GM21447 (cell line): ENCODE data around the gene CEP63.

Experiments used
- ATAC-seq: cut with Tn5 transposase; IDR thresholded peaks from one replicate; pipeline ENCODE4 v1.9.1; 2021; ENCODE audit not compliant: unreplicated experiment

CEP63 gene

DNA sequence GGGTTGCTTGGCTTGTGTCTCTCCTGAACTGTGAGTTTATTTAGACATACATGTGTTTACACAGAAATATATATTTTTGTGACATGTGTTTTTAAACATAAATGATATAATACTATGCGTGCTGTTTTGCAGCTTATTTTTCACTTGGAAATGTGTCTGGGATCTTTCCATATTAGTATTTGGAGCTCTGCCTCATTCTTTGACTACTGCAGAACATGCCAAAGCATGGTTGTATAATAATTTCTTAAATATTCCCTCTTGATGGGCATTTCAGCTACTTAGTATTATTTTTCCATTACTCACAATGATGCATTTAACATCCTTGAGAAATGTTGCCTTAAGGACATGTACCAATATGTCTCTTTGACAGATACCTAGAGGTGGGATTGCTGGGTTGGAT lies 19.5 kb upstream of the CEP63 start:
- no peak for ATAC-seq

DNA sequence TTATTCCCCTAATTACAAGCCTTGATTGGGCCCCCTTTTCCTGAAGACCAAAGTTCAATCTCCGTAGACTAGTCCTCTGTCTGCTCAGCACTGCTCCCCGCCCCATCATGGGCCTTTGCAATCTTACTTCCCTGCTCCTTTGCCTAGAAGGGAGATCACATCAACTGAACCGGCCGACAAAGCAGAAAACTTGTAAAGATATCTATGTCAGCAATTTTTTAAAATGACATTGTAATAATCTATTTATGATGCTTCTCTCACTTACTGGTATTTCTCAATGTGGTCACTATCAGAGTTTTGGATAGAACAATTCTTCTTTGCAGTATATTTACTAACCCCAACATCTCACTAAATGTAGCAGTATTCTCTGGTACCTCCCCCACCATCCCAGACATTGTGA lies 17.3 kb upstream of the CEP63 start:
- ATAC-seq: no peak

DNA sequence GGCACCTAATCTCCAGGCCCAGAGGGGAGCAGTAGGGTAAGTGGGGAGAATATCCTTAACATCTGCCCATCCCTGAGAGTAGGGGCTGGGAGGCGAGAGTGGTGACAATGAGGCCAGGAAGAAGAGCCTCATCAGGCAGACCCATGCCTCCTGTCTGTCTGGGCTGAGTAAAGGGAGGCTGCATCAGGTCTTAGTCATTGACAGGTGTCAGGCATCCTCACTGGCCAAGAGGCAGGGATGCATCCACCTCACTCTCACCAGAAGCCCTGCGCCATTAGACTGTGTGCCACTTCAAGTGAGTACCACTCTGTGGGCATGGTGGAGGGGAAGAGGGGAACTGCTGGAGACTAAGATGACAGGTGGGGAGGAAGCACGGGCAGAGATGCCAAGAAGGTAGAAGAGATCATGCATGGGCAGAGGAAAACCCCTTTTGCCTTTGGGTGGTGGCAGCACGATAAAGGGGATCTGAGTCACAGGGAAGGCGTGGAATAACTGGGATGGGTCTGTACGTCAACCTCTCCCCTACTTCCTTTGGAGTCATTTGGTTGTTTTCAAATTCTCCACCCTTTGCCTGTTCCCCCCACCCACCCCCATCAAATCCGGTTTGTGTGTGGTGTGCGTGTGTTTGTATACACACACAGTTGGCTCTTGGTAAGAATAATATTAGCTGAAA lies 14.2 kb upstream of the CEP63 start:
- no peak for ATAC-seq

DNA sequence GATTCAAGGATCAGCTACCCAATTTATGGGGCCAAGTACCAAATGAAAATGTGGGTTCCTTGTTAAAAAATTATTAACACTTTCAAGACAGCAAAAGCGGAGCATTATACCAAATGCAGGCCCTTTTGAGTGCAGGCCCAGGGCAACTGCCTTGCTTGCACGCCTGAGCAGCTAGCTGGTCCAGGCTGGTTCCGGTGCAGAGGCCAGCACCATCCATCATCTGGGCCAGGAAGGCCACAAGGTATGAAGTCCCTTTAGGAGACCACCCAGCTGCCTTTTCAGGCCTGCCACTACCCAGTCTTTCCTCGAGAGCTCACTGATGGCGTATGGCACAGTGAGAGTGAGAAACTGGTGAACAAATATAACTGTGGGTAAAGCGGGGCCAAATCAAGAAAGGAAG lies 13.0 kb upstream of the CEP63 start:
- ATAC-seq: no peak

DNA sequence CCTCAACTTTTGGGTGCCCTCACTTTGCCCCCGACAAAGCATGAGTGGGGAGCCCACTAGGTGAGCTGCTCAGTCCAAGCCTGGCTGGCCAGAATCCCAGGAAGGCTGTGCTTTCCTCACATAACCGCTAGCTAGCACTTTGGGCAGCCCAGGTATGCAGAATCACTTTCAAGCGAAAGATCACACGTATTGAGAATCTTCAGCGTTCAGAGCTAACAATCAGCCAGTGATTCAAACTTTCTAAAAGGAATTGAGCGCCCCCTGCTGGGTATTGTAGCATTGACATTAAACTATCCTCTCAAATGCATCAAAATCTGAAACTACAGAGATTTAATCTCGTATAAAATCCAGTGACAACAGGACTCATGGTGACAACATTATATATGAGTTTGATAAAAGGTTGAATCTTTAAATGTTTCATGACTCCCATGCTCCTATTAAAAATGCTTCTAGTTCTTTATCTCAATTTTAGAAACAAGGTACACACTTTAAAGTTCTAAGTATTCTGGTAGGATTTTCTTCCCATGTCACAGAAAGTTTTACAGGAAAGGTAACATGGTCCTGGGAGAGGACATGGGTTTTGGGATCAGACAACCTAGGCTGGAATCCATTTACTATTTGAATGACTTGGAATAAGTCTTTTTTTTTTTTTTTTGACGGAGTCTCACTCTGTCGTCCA lies 11.8 kb upstream of the CEP63 start:
- no peak for ATAC-seq

DNA sequence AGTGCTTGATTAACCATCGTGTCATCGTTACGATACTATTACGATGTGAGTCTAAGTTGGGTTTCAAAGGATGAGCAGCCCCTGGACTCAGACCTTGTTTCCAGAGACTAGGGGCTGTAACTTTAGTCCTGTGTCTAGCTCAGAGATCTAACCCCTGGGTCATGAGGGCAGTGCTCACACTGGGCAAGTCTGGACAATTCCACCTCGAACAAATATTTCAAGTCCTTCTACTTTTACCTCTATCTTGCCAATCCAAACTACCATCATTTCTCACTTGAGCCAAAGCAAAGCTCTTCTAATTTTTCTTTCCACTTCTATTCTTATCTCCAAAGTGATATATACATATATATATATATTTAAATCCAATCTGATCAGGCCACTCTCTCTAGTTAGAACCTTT lies 10.9 kb upstream of the CEP63 start:
- ATAC-seq: no peak

DNA sequence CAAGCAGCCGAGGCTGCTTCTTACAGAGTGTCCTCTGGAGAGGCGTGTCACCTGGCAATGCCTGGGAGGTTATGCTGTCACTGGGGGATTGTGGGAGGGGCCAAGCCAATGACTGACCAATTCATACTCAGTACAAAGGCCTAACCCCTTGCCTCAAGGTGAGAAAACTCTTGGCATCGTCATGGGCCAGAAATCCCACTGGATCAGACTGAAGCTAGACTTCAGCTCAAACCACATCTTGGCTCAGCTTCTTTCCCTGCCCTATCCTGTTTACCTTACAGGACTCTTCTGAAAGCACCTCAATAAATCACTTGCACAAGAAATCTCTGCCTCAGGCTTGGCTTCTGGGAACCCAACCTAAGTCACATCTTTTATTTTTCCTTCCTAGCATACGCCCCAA lies 9.6 kb upstream of the CEP63 start:
- no peak for ATAC-seq

DNA sequence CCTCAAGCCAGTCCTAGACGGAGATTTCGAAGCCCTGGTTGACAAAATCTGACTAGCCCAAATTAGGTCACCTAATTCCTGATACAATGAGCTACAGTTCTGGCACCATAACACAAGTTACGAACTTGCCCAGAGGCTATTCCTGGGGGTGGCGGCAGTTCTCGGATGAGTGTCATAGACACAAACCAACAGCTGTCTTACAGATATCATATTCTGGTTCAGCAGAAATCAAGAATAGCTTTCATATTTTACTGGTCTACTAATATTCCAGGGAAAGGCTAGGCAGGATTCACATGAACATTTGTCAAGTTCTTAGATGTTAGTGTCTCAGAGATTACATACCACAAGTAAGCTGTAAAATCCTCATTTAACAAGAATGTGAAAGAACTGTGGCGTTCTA lies 8.9 kb upstream of the CEP63 start:
- no peak for ATAC-seq

DNA sequence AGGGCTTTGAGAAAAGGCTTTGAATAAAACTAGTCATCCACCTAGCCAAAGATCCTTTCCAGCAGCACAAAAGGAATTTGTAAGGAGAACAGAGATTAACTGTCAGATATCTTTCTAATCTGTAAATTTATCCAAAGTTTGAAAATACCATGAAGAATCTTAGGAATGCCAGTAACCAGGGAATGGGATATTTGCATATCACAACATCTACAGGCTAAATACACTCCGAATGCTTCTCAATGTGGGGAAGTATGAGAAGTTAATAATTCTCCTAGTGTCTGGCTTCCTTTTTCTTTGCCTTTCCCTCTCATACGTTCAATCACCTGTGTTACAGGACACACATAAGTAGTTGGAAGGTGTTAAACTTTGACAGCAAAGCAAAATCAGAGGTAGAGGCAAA lies 7.9 kb upstream of the CEP63 start:
- no peak for ATAC-seq

DNA sequence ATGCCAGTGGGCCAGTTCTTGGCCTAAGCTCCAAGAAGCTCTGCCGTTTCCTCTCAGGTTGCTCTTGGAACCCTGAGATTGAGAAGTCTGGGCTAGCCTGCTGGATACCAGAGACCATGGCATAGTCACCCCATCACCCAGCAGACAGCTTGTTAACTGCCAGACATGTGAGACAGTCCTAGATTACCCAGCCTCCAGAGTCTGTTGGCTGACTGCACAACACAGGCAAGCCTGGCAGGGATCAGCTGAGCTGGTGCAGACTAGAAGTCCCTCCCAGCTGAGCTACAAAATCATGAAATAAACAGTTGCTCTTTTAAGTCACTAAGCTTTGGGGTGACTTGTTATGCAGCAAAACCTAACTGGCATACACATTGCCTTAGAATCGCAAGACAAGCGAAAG lies 5.3 kb upstream of the CEP63 start:
- ATAC-seq: no peak

DNA sequence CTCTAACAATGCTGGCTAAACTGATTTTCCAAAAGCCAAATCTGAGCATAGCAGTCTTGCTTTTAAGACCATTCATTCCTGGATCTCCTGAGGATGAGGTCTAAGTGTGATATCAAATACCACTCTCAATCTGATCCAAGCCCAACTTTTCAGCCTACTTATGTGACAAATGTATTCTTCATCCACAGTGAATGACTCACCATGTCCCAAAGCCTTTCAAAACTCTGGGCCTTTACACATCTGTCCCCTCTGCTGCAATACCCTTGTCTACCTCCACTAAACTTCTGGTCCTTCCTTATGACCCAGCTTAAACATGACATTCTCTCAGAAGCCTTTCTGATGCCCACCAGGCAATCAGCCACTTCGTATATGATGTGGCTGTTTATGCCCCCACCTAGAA lies 4.7 kb upstream of the CEP63 start:
- no peak for ATAC-seq

DNA sequence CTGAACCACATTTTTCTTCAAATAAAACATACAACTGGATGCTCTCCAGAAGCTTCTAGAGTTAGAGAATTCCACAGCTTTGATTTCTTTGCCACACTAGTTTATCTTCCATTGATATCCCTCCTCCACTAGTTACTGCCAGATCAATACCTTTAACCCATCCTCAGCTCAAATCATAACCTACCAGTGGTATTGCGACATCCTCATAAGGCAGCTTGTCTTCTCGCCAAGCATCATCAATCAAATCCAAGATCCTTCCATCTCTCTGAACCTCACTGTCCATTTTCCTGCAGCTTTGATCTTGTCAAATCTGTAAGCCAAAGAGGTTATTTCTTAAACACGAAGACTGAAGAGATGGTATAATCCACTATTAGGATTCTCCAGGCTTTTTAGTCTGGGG lies 3.2 kb upstream of the CEP63 start:
- ATAC-seq: no peak

DNA sequence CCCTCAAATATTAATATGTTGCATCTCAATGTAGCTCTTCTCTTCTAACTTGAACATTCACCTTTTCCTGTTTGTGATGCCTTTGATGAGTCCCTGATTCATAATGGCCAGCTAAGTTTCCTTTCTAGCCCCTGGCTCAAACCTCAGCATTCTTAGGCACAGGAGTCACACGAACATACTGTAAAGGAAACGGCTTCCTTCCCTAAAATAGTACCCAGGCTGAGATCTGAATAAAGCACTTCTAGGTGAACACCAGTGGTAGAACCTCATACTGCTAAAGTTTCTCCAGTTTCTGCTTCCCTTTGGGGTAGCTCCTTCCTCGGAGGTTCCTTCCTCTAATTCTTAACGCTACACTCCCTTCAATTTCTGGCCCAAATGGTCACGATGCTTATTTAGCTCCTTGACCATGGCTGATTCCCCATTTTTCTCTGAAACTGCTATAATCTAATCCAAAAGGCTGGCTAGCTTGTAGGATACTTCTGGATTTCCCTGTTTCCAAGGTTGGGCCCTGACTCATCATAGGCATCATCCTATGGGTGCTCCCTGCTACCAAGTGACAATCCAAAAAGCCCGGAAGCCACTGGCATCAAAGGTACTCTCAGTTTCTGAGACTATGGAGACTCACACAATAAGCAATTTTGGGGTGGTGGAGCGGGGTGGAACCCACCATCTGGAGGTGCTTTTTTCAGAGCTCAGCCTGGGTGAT lies 2.5 kb upstream of the CEP63 start:
- no peak for ATAC-seq

DNA sequence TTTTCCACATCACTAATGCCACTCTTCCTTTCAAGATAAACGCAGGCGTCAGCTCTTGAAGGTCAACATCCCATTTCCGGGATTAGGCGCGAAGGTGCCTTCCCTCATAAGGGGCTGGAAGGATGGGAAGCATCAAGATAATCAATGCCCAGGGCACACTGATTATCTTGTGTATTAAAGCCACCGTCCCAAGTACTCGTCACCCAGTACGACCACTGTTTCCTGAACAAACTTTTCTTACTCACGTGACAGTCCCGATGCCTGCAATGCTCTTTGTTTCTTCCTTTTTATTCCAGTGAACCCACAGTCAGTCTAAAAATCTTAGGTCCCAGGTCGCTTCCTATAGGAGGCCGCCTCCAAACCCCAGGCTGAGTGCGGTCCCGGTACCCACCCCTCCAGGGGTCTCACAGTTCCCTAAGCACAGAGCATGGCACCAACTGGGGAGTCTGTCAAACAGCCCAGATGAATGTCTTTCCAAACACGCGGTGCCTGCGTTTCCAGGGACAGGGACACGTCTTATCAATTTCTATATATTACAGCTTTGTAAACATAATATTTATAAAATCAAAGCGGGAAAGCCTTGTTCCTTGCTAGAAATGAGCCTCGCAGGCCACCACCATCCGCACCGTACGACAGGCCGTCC lies 661 bp upstream of the CEP63 start:
- no peak for ATAC-seq

DNA sequence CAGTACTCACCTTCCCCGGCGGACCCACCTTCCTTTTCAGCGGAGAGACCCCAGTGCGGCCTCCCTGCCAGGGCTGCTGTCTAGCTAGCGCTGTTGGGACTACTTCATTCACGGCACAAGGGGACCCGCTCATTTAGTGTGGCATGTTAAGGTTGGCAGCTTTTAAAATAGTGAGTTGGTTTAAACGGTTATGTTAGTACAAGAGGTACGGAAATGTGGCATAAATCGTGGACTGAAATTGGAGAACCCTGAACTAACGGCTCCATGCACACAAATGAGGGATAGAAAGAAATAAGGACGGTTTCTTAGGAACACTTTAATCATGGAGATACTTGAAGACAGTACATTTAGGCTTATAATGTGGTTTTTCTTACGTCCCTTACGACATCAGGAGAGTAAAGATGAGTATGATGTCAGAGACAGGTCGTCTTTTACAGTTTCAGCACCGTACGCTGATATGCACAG lies 752 bp downstream of the CEP63 start:
- peak; percentile 5 for ATAC-seq

DNA sequence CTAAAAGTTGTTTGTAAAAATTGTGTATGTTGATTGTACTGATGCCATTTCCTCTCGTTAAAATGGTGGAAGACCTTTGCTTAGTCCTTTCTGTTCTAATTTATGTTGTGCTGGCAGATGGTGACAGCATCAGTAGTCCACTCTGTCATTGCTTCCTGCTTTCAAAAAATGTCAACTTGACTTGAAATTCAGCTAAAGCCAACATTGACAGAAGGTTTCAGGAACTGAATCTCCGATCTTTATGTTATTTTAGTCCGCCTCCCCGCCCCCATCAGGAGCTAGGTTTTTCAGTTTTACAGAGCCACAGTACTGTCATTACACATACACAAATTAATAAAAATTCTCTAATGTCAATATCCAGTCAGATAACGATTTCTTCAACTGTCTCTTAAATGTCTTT lies 1.5 kb downstream of the CEP63 start:
- ATAC-seq: no peak

DNA sequence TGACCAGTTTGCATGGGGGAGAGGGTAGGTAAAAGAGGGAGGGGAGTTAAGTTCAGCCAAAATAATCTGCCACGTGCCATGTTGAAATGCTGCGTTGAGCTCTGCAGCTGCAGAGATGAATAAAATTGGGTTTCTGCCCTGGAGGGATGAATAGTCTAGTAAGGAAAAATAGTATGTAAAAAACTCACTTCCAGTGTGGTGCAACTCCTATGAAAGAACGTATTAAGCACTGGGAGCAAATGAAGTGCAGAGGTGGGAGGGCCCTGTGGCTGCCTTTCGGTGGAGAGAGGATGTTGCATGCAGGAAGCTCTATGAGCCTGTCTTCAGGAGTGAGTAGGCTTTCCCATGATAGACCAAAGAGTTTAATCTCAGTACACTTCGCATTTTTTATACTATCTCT lies 8.6 kb downstream of the CEP63 start:
- ATAC-seq: no peak

DNA sequence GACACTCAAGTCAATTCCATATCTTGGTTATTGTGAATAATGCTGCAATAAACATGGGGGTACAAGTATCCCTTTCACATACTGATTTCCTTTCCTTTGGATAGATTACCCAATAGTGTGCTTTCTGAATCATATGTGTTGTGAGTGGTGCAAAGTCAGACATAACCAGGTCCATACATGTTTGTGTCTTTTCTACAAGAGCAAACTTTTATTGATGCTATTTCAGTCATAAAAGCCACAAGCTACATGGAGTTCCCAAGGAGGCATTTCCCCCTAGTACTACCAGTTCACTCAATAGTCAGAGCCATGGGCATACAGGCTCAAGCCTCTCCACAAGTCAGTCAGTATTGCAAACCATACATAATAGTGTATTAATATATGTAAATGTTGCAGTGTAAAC lies 10.1 kb downstream of the CEP63 start:
- ATAC-seq: no peak

DNA sequence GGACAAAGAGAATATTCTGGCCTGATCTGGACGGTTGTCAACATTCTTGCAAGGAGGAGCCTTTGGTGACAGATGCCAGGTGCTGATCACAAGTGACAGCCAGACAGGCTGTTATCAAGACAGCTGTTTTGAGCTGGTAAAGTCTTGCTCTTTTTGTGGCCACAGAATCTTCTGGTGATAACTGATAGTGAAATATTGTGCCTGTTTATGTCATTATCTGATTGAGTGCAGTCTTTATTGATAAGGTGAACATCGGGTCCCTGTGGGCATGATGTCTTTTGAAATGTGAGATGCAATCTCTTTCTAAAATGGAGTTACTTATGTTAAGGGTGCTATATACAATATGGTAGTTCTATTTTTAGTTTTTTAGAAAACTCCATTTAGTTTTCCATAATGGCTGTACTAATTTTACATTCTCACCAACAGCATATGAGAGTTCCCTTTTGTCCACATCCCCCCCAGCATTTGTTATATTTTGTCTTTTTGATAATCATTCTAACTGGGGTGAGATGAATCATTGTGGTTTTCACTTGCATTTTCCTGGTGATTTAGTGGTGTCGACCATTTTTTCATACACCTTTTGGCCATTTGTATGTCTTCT lies 10.7 kb downstream of the CEP63 start:
- no peak for ATAC-seq

DNA sequence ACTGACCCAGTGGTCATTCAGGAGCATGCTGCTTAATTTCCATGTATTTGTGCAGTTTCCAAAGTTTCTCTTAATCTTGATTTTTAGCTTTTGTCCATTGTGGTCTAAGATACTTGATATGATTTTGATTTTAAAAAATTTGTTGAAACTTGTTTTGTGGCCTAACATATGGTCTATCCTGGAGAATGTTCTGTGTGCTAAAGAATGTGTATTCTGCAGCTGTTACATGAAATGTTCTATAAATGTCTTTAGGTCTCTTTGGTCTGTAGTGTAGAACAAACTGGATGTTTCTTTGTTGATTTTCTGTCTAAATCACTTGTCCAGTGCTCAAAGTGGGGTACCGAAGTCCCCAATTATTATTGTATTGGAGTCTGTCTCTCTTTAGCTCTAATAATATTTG lies 17.4 kb downstream of the CEP63 start:
- ATAC-seq: no peak

DNA sequence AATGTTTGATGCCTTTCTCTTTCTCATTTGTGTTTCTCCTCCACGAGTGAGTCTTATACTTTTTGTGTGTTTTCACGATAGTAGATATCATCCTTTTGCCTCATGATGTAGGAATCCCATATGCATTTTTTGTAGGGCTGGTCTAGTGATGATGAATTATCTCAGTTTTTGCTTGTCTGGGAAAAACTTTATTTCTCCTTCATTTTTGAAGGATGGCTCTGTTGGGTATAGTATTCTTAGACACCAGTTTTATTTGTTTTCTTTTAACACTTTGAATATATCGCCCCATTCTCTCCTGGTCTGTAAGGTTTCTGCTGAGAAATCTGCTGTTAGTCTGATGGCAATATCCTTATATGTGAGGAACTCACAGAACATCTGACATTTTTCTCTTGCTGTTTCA lies 18.3 kb downstream of the CEP63 start:
- ATAC-seq: no peak

DNA sequence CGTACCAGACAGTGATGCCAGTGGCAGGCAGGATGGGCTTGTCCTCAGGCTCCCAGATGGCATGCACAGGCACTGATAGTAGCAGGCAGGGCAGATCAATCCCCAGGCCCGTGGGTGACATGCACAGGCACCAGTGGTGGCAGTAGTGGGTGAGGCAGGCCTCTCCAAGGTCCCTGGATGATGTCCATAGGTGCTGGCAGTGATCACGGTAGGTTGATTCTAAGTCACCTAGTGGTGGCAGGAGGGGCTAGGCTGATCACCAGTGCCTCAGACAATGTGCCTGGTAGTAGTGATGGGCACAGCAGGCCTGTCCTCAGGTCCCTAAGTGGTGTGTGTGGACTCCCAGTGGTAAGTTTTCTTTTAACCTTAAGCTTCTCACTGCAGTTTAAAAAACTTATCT lies 19.6 kb downstream of the CEP63 start:
- no peak for ATAC-seq
